ENCODE measurements around the gene ELAVL1. TPM values are rescaled to one million over a fixed set of nuclear protein-coding genes. Genes with fewer than 3 reads are reported as not detected.

ELAVL1 gene
- total RNA-seq, 4 donors from 2014 or later = 25.7 to 44.6 (median 34.5) TPM

GRCh38 chr19:7982651-7983099 lies 22.8 kb downstream of the ELAVL1 start:
- H3K4me1 ChIP-seq = peaks cover 12 to 45% (median 18%) of the 10 kb centered on the region in 3 donors
- no peaks in the 10 kb centered on the region for H3K27me3 ChIP-seq
- no peaks in the 10 kb centered on the region for H3K9me3 ChIP-seq
- peaks cover 17 to 100% (median 39%) of the 10 kb centered on the region in 3 donors for H3K36me3 ChIP-seq
- intact Hi-C loops (cut with DNase I) = no loop called here
- 58 to 61% methylated on average over 11 of the region's 21 CpGs for WGBS, 2 donors
- H3K27ac ChIP-seq = peak overlapping the region in 1 of 4 donors; percentile 10
- DNase-seq = no peak
- TF ChIP-seq POLR2A (IDR thresholded peaks at IDR 0.05) = no peak
- TF ChIP-seq, protein P1, sequence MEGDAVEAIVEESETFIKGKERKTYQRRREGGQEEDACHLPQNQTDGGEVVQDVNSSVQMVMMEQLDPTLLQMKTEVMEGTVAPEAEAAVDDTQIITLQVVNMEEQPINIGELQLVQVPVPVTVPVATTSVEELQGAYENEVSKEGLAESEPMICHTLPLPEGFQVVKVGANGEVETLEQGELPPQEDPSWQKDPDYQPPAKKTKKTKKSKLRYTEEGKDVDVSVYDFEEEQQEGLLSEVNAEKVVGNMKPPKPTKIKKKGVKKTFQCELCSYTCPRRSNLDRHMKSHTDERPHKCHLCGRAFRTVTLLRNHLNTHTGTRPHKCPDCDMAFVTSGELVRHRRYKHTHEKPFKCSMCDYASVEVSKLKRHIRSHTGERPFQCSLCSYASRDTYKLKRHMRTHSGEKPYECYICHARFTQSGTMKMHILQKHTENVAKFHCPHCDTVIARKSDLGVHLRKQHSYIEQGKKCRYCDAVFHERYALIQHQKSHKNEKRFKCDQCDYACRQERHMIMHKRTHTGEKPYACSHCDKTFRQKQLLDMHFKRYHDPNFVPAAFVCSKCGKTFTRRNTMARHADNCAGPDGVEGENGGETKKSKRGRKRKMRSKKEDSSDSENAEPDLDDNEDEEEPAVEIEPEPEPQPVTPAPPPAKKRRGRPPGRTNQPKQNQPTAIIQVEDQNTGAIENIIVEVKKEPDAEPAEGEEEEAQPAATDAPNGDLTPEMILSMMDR (IDR thresholded peaks at IDR 0.05) = no peak
- H3K4me3 ChIP-seq = no peak overlapping the region

GRCh38 chr19:7982103-7982502 lies 23.3 kb downstream of the ELAVL1 start:
- TF ChIP-seq, protein P1 (IDR thresholded peaks at IDR 0.05) = no peak
- no peak for TF ChIP-seq POLR2A (IDR thresholded peaks at IDR 0.05)
- intact Hi-C loops (cut with DNase I) = no loop called here
- peaks cover 18 to 100% (median 34%) of the 10 kb centered on the region in 3 donors for H3K36me3 ChIP-seq
- H3K4me1 ChIP-seq = peaks cover 10 to 40% (median 12%) of the 10 kb centered on the region in 3 donors
- 82 to 94% methylated on average over 2 to 9 of the region's 10 CpGs for WGBS, 2 donors
- no peaks in the 10 kb centered on the region for H3K27me3 ChIP-seq
- no peaks in the 10 kb centered on the region for H3K9me3 ChIP-seq
- H3K4me3 ChIP-seq = no peak overlapping the region
- DNase-seq = no peak
- H3K27ac ChIP-seq = peak overlapping the region in 2 of 4 donors; percentile 10 to 44

GRCh38 chr19:7981661-7982060 lies 23.8 kb downstream of the ELAVL1 start:
- H3K4me3 ChIP-seq = no peak overlapping the region
- H3K27me3 ChIP-seq = no peaks in the 10 kb centered on the region
- H3K9me3 ChIP-seq = no peaks in the 10 kb centered on the region
- H3K27ac ChIP-seq = peak overlapping the region in 2 of 4 donors; percentile 10 to 44
- peaks cover 20 to 100% (median 34%) of the 10 kb centered on the region in 3 donors for H3K36me3 ChIP-seq
- DNase-seq = no peak
- TF ChIP-seq, protein P1 (IDR thresholded peaks at IDR 0.05) = no peak
- no peak for TF ChIP-seq POLR2A (IDR thresholded peaks at IDR 0.05)
- H3K4me1 ChIP-seq = peaks cover 6 to 35% (median 8%) of the 10 kb centered on the region in 3 donors
- intact Hi-C loops (cut with DNase I) = no loop called here
- 90 to 100% methylated on average over 4 to 6 of the region's 7 CpGs for WGBS, 2 donors

- no peaks in the 10 kb centered on the region for H3K27me3 ChIP-seq
- intact Hi-C loops (cut with DNase I) = no loop called here
- peaks cover 4 to 31% (median 4%) of the 10 kb centered on the region in 3 donors for H3K4me1 ChIP-seq
- no peaks in the 10 kb centered on the region for H3K9me3 ChIP-seq
- no peak for DNase-seq
- TF ChIP-seq, protein P1 (IDR thresholded peaks at IDR 0.05) = no peak
- TF ChIP-seq POLR2A (IDR thresholded peaks at IDR 0.05) = no peak
- no peak overlapping the region for H3K27ac ChIP-seq
- H3K4me3 ChIP-seq = no peak overlapping the region
- 82 to 88% methylated on average over 5 to 7 of the region's 7 CpGs for WGBS, 2 donors
- H3K36me3 ChIP-seq = peaks cover 20 to 98% (median 34%) of the 10 kb centered on the region in 3 donors
Measured at GRCh38 chr19:7981199-7981598, 24.2 kb downstream of the ELAVL1 start.

GRCh38 chr19:7980635-7981121 lies 24.8 kb downstream of the ELAVL1 start:
- H3K36me3 ChIP-seq = peaks cover 20 to 96% (median 31%) of the 10 kb centered on the region in 3 donors
- no peak overlapping the region for H3K27ac ChIP-seq
- WGBS, 2 donors = 92 to 100% methylated on average over 3 to 11 of the region's 12 CpGs
- DNase-seq = no peak
- no peak overlapping the region for H3K4me3 ChIP-seq
- intact Hi-C loops (cut with DNase I) = no loop called here
- no peaks in the 10 kb centered on the region for H3K27me3 ChIP-seq
- no peaks in the 10 kb centered on the region for H3K9me3 ChIP-seq
- H3K4me1 ChIP-seq = peaks cover 4 to 26% (median 4%) of the 10 kb centered on the region in 3 donors
- TF ChIP-seq, protein P1 (IDR thresholded peaks at IDR 0.05) = no peak
